ENCODE data around the gene STRA6.

STRA6 gene

GRCh38 chr15:74227968-74228722 lies 25.6 kb upstream of the STRA6 start:
- TF ChIP-seq Cebpa-rat (IDR thresholded peaks at IDR 0.05), result no peak
- Histone ChIP-seq H3K27me3 (no peaks in the 10 kb centered on the region), H3K9ac (no peak overlapping the region), H3K4me2 (no peak overlapping the region), H3K36me3 (no peaks in the 10 kb centered on the region), H3K4me3 (no peak overlapping the region), H3K4me1 (no peaks in the 10 kb centered on the region), H3K27ac (no peak overlapping the region), H4K20me1 (no peaks in the 10 kb centered on the region), H3K9me3 (no peaks in the 10 kb centered on the region)

- Histone ChIP-seq H3K4me1 (no peaks in the 10 kb centered on the region), H3K27ac (no peak overlapping the region), H3K27me3 (no peaks in the 10 kb centered on the region; the same call in 1 of the 2 replicates), H3K4me3 (no peak overlapping the region), H4K20me1 (no peaks in the 10 kb centered on the region), H3K9me3 (no peaks in the 10 kb centered on the region), H3K36me3 (no peaks in the 10 kb centered on the region), H3K9ac (no peak overlapping the region), H3K4me2 (no peak overlapping the region)
- TF ChIP-seq Cebpa-rat (IDR thresholded peaks at IDR 0.05), result no peak
These were observed 24.4 kb upstream of the STRA6 start for GRCh38 chr15:74226761-74227540.

- H3K4me3 ChIP-seq, result no peak overlapping the region
- H3K27me3 ChIP-seq, result peaks cover 3% of the 10 kb centered on the region; the same call in 1 of the 2 replicates
- no peak overlapping the region for H3K27ac ChIP-seq
- no peaks in the 10 kb centered on the region for H4K20me1 ChIP-seq
- H3K9me3 ChIP-seq, result no peaks in the 10 kb centered on the region
- no peak overlapping the region for H3K4me2 ChIP-seq
- no peak for TF ChIP-seq Cebpa-rat (IDR thresholded peaks at IDR 0.05)
- no peak overlapping the region for H3K9ac ChIP-seq
- no peaks in the 10 kb centered on the region for H3K36me3 ChIP-seq
- no peaks in the 10 kb centered on the region for H3K4me1 ChIP-seq
These were observed 23.3 kb upstream of the STRA6 start for GRCh38 chr15:74225928-74226327.

- no peak overlapping the region for H3K27ac ChIP-seq
- H3K9ac ChIP-seq, result no peak overlapping the region
- H3K27me3 ChIP-seq, result peaks cover 3% of the 10 kb centered on the region; the same call in 1 of the 2 replicates
- H4K20me1 ChIP-seq, result no peaks in the 10 kb centered on the region
- no peaks in the 10 kb centered on the region for H3K4me1 ChIP-seq
- no peak overlapping the region for H3K4me3 ChIP-seq
- no peak for TF ChIP-seq Cebpa-rat (IDR thresholded peaks at IDR 0.05)
- H3K9me3 ChIP-seq, result no peaks in the 10 kb centered on the region
- H3K36me3 ChIP-seq, result no peaks in the 10 kb centered on the region
- H3K4me2 ChIP-seq, result no peak overlapping the region
These were observed 19.9 kb upstream of the STRA6 start for GRCh38 chr15:74222240-74223119.

GRCh38 chr15:74221399-74222239 lies 19.0 kb upstream of the STRA6 start:
- Histone ChIP-seq H3K36me3 (no peaks in the 10 kb centered on the region), H3K4me3 (no peak overlapping the region), H3K27ac (no peak overlapping the region), H3K4me1 (no peaks in the 10 kb centered on the region), H3K4me2 (no peak overlapping the region), H4K20me1 (no peaks in the 10 kb centered on the region), H3K9me3 (no peaks in the 10 kb centered on the region), H3K27me3 (peaks cover 3% of the 10 kb centered on the region; the same call in 1 of the 2 replicates), H3K9ac (no peak overlapping the region)
- no peak for TF ChIP-seq Cebpa-rat (IDR thresholded peaks at IDR 0.05)

- H3K4me1 ChIP-seq, result no peaks in the 10 kb centered on the region
- peaks cover 3% of the 10 kb centered on the region; the same call in 1 of the 2 replicates for H3K27me3 ChIP-seq
These were observed 18.1 kb upstream of the STRA6 start for GRCh38 chr15:74220475-74221248.

GRCh38 chr15:74217907-74218885 lies 15.6 kb upstream of the STRA6 start:
- no peak overlapping the region for H3K4me3 ChIP-seq
- no peaks in the 10 kb centered on the region for H4K20me1 ChIP-seq
- no peak overlapping the region for H3K9ac ChIP-seq
- H3K27ac ChIP-seq, result no peak overlapping the region
- TF ChIP-seq Cebpa-rat (IDR thresholded peaks at IDR 0.05), result no peak
- H3K4me1 ChIP-seq, result peaks cover 18% of the 10 kb centered on the region
- H3K27me3 ChIP-seq, result peaks cover 3% of the 10 kb centered on the region; the same call in 1 of the 2 replicates
- H3K4me2 ChIP-seq, result no peak overlapping the region
- no peaks in the 10 kb centered on the region for H3K36me3 ChIP-seq
- no peaks in the 10 kb centered on the region for H3K9me3 ChIP-seq

More at GRCh38 chr15:74220475-74221248, 18.1 kb upstream of the STRA6 start:
- H4K20me1 ChIP-seq, result no peaks in the 10 kb centered on the region
- no peaks in the 10 kb centered on the region for H3K36me3 ChIP-seq
- H3K27ac ChIP-seq, result no peak overlapping the region
- no peak for TF ChIP-seq Cebpa-rat (IDR thresholded peaks at IDR 0.05)
- H3K9me3 ChIP-seq, result no peaks in the 10 kb centered on the region
- no peak overlapping the region for H3K4me3 ChIP-seq
- no peak overlapping the region for H3K9ac ChIP-seq
- H3K4me2 ChIP-seq, result no peak overlapping the region

Measured in BLaER1 (cell line).